ENCODE results near the gene NOA1.
"Not testable (repeated sequence)": the region's sequence is repeated elsewhere in the genome, so short reads cannot be mapped to it uniquely, and the experiment has no call there.

NOA1 gene

GRCh38 chr4:56953680-56954520, 23.5 kb downstream of the NOA1 start:
- no peak for DNase-seq

DNA sequence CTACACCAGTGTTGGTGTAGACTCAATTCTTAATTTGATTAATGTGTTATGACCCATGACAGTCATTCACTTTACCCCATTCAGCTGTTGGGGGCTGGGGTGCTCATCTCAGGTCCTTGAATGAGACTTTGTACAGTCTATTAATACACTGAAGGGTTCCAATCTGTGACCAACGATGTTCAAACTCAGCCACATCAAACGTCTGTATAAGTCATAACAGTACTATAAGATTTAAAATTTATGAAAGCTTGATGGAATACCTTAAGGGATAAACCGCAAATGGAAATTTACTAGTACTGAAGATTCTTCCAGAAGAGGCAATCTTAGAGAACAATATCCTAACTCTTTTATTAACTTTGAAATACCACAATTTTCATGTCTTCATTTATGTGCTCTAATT, 36.0 kb downstream of the NOA1 start:
- no peak for DNase-seq

GRCh38 chr4:56940971-56941370, 36.4 kb downstream of the NOA1 start:
- no peak for DNase-seq

DNA sequence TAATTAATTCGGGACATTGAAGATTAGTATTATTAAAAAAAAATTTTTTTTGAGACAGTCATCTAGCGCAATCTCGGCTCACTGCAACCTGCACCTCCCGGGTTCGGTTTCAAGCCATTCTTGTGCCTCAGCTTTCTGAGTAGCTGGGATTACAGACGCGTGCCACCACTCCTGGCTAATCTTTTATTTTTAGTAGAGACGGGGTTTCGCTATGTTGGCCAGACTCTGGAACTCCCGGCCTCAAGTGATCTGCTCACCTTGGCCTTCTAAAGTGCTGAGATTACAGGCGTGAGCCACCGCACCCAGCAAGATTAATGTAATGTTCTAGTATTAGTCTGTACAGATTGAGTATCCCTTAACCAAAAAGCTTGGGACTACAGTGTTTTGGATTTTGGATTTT, 37.0 kb downstream of the NOA1 start:
- no peak for DNase-seq

GRCh38 chr4:56939826-56940225, 37.6 kb downstream of the NOA1 start:
- DNase-seq: not testable (repeated sequence)

DNA sequence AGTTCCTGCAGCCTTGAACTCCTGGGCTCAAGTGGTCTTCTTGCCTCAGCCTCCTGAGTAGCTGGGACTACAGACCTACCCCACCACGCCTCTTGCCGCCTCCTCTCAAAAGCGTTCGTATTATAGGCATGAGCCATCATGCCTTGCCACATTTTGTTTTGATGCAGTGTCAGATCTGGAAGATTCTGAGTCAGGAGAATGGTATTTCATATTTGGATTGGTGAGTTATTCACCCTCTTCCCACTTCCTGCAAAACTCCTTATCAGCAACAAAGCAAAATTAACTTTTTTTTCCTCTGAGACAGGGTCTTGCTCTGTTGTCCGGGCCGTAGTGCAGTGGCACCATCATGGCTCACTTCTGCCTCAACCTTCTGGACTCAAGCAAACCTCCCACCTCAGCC, 40.1 kb downstream of the NOA1 start:
- DNase-seq: no peak

GRCh38 chr4:56931924-56932323, 45.5 kb downstream of the NOA1 start:
- DNase-seq: no peak

DNA sequence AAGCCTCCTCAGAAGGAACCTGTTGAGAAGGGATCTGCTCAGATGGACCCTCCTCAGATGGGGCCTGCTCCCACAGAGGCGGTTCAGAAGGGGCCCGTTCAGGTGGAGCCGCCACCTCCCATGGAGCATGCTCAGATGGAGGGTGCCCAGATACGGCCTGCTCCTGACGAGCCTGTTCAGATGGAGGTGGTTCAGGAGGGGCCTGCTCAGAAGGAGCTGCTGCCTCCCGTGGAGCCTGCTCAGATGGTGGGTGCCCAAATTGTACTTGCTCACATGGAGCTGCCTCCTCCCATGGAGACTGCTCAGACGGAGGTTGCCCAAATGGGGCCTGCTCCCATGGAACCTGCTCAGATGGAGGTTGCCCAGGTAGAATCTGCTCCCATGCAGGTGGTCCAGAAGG, 46.8 kb downstream of the NOA1 start:
- no peak for DNase-seq

DNA sequence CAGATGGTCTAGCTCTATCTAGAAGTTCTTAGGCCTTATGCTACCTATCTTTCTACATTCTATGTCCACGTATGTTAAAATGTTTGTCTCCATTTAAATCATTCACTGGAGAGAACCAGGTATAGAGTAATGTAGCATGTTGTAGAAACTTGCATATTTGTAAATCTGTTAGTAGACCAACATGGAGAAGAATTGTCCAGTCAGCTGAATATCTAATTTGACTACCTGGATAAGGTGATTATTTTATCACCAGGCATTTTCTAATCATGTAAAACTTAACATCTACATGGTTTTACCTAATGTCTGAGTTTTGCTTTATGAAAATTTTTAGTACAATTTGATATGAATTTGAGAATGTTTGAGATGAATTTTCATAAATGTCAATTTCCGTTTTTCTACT, 50.2 kb downstream of the NOA1 start:
- DNase-seq: no peak

- DNase-seq: not testable (repeated sequence)
Measured at GRCh38 chr4:56914977-56915376, 62.4 kb downstream of the NOA1 start.

DNA sequence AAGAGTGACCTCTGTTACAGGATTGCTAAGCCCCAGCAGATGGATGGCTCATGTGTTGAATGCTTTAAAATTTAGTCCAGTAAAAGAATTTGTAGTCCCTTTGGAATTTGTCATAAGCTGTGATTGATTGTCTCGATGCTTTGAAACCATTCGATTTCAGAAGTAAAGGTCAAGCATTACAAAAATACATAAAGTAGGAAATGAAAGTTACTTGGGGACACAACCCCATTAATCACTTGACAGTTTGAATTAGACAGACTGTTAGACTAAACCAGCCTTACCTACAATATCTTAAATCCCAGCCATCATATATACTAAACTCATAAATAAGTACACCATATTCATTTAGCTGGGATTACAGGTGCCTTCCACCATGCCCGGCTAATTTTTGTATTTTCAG, 63.1 kb downstream of the NOA1 start:
- no peak for DNase-seq
